ENCODE results near the gene ANKRD44.
"Not testable (repeated sequence)": the region's sequence is repeated elsewhere in the genome, so short reads cannot be mapped to it uniquely, and the experiment has no call there.

The ANKRD44 gene

GRCh38 chr2:197258580-197258979 is 52.0 kb downstream of the ANKRD44 start:
- no peak for DNase-seq (ENCODE audit: low read depth)

- DNase-seq (ENCODE audit: low read depth): no peak
Measured at GRCh38 chr2:197256547-197257170, 53.9 kb downstream of the ANKRD44 start.

DNA sequence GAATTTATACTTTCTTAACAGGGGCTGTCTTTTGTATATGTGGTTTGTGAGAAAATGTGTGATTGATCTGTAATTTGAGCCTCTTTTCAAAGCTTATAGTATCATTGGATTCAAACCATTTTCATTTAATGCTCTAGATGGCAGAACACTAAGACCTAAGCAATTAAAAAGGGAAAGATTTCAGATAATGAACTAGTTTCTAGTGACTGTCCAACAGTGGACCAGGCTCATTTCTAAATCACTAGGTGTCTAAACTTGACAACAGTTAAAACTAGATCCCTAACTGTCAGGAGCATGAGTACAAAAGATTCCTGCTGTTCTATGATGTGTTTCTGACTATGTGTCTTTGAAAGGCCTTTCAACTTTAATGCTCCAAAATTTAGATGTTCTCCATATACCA is 54.6 kb downstream of the ANKRD44 start:
- no peak for DNase-seq (ENCODE audit: low read depth)

DNA sequence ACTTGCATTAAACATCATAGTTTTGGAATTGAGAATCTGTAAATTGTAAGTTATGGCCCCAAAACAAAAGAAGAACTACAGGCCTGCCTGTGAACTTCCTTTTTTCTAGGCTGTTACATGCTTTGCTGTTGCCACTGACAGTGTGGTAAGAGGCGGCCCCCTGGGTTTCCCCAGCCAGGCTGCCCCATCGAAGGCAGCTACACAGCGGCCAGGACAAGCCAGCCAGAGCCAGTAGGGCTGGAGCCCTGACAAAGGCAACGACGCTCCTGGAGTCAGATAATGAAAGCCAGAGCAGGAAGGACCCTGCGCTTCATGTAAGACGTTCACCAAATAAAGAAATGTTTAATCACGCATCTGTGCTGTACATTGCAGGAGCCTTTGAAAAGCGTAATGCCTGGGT is 55.0 kb downstream of the ANKRD44 start:
- peak; percentile 27 for DNase-seq (ENCODE audit: low read depth)

DNA sequence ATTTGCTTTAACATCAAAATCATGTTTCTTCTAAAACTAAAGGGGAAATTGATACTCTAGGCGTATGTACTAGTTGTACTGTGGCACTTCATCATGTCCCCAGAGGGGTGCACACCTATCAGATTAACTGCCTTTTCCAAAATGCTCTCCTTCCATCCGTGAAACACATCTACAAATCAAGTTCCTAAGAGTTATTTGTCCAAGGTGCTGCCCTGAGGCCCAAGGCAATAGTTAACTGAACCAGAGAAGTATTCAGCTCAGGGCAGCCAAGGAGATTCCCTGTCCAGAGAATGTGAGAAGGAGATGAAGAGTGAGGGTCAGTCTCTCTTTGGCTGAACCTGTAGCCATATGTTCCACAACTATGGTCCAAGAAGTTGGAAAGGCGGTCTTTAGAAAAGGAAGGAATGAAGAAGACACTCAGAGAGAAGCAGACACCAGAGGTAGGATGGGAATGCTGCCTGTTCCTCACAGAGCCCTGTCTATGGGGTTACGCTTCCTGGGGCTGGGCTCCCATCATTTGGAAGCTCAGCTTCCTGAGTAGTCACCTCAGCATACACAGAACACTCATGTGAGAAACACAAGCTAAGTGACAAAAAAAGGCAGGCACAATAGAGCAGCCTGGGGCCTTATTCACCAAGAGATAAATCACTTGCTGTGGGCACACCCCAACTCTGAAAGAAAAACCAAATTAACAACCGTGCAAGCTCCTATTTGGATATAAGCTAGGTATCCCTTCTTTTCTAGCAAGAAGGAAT is 55.6 kb downstream of the ANKRD44 start:
- DNase-seq (ENCODE audit: low read depth): no peak

DNA sequence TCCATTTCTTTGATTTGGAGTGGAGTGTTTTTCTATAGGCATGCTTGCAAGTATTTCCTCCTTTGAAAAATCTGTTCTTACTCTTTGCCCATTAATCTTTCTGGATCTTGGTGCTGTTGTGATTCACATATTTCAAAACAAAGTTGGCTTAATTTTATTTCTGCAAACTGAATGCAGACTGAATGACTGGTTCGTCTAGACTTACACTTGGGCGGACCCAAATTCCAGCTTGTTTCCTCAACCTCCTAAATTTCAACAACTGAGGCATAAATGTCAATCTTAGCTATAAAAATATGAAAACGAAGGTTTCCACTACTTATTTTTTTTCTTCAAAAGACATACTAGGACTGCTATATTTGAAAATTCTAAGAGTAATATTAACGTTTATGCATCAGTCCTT is 59.0 kb downstream of the ANKRD44 start:
- no peak for DNase-seq (ENCODE audit: low read depth)

DNA sequence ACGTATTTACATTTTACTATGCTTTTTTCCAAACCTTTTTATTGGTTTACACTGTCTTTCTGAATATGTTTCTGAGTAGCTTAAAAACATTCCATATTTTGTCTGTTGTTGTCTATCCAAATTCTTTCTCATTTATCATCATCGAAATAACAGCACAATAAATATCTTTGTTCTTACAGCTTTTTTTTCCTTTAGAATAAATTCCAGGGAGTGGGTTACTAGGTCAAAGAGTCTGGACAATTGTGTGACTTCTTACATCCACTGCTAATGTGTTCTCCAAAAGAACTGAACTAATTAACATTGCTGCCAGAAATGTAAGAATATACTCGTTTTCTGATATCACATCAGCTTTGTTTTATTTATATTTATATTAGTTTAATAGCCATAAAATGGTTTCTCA is 59.4 kb downstream of the ANKRD44 start:
- DNase-seq (ENCODE audit: low read depth): no peak

GRCh38 chr2:197250084-197250397 is 60.5 kb downstream of the ANKRD44 start:
- DNase-seq (ENCODE audit: low read depth): no peak

GRCh38 chr2:197249381-197250083 is 61.0 kb downstream of the ANKRD44 start:
- no peak for DNase-seq (ENCODE audit: low read depth)

GRCh38 chr2:197248623-197249022 is 62.0 kb downstream of the ANKRD44 start:
- no peak for DNase-seq (ENCODE audit: low read depth)

- DNase-seq (ENCODE audit: low read depth): no peak
Measured at GRCh38 chr2:197248001-197248401, 62.6 kb downstream of the ANKRD44 start.

DNA sequence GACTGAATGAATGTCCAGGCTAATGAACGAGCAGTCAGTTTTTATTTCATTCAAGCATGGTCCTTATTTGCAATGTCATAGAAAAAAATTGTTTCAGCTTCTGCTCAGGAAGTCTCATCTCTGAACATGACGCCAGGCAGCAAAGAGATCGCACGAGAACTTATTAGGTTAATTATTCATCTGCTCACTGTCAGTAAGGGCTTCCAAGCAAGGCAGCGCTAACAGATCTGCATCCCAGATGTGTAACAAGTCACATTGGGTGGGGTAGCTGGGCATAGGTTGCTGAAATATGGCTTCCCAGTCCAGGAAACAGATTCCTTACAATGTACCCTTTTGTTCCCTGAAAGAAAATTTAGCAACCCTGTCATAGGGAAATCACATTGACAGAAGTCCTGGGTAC is 63.5 kb downstream of the ANKRD44 start:
- no peak for DNase-seq (ENCODE audit: low read depth)

DNA sequence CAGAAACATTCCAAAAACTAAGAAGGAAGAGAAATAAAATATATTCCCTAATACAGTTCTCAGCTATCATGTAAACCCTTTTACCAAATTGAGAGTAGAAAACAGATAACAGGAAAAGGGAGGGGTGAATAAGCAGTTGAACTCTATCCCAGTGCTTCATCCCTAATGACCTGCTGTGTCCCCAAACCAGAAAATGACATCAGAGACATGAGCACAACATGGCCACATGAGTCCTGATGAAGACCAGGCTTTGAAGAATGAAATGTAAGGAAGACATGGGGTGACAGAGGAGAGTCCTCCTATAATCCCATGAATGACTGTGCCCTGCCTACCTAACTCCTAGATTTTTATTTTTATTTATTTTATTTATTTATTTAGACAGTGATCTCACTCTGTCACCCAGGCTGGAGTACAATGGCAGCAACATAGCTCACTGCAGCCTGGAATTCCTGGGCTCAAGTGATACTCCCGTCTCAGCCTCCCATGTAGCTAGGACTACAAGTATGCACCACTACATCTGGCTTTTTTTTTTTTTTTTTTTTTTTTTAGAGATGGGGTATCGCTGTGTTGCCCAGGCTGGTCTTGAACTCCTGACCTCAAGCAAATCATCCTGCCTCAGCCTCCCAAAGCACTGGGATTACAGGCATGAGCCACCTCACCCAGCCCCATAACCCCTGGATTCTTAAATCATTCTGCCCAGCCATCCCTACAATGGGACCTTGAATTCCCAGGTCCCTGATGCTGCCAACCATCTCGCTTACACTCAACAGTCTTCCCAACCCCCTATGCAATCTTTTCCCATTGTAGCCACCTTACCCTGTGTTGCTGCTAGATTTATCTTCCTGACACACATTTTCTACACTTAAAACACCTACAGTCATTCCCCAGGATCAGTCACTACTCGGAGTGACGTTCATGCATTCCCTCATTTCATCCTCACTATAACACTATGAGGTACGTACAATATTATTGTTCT is 64.5 kb downstream of the ANKRD44 start:
- DNase-seq (ENCODE audit: low read depth): no peak

DNA sequence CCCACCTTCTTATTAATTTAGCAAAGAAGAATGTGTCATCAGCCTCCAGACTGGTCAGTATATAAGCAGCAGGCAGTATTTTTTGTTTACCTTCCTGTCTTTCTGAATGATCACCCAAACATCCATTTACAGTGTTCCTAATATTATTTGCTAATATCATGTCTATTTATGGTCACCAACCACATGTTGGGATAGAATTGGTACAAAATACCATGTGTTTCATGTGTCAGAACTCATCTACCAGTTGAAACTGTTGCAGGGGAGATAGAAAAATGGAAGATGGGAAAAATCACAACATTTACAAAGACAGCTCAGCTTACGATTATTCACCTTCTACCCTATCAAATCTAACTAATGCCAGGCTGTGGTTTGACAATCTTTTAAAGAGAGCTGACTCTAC is 66.2 kb downstream of the ANKRD44 start:
- DNase-seq (ENCODE audit: low read depth): no peak

- DNase-seq (ENCODE audit: low read depth): no peak
Measured at GRCh38 chr2:197242719-197243118, 67.9 kb downstream of the ANKRD44 start.

DNA sequence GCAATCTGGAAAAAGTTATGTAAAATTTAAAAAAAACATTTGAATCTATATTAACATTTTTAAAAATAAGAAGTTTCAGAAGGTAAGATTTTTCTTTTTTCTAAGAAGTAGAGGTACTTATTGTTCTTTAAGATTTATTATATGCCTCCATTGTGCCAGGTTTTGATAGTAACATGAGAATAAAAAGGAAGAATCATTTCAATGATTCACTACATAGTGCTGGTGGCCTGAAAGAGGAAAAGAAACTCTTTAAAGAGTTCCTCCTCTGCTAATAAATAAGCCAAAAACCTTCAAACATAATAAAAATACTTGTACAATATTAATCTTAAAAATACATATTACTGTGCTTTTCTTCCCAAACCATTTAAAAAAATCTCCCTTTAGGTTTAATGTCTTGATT is 69.0 kb downstream of the ANKRD44 start:
- DNase-seq (ENCODE audit: low read depth): no peak

DNA sequence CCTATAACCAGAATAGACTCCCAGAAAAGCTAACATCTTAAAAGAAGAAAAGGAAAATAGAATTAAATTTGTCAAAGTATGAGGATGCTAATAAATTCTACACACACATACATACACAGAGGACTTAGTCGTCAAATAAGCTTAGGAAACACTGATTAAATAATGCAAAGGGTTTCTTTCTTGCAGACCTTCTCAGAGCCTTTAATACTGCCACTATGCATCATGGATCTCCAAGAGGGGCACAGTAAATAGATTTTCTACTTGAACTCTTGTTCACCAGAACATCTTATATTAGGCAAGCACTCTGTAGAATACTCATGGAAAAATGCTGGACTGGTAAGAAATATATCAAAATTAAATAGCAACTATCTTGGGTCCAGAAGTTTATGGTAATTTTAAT is 69.4 kb downstream of the ANKRD44 start:
- DNase-seq (ENCODE audit: low read depth): no peak

DNA sequence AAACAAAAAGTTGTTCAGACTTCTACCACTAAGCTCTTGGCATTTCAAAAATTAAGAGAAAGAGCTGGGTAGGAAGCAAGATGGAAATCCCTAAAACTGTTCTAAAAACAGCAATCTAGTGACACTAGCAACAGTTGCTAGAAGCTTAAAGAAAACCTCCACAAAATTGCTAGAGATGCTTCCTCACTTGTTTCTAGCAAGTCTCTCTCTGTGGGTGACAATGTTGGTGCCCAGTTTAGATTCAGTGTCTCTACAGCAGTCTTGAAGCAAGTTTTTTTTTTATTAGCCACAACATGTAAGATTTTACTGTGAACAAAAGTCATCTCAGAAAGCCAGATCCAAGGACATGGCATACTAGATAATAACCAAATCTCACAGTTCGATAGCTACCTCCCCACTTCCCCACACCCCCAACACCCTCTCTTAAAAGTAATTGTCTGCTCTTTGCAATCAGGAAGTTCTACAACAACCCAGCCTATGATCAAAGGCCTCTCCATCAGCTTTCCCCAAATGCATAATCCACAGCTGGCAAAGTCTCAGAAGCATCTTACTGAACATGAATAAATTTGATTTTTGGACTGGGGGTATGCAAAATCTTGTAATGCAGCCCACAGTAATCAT is 70.0 kb downstream of the ANKRD44 start:
- DNase-seq (ENCODE audit: low read depth): no peak

GRCh38 chr2:197240018-197240417 is 70.6 kb downstream of the ANKRD44 start:
- DNase-seq (ENCODE audit: low read depth): not testable (repeated sequence)

DNA sequence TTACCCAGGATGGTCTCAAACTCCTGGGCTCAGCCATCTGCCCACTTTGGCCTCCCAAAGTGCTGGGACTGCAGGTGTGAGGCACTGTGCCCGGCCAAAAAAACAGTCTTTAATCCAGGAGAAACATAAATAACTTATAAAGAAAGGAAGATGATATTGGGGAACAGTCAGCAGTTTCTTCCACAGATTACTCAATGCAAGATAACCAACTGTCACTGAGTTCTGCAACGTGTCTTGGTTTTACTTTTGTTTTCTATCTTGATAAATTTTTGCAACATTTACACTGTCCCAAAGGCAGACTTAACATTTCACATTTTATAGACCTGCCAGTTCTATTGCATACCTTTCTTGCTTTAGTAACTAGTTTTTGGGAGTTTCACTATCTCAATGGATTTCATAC is 71.1 kb downstream of the ANKRD44 start:
- no peak for DNase-seq (ENCODE audit: low read depth)

DNA sequence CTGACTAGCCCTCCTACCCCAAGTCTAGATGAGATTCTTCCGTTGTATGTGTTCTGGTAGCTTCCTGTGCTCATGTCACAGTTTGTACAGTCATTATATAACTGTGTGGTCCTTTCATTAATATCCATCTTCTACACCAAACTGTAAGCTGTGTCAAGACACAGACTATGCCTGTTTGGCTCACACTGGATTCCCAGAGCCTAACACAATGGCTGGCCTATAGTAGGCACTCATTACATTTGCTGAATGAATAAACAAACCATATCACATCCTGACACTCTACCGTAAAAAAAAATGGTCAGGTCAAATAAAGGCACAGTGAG is 72.6 kb downstream of the ANKRD44 start:
- DNase-seq (ENCODE audit: low read depth): no peak

Measured in fibroblast of the conjunctiva (primary cell).